ENCODE measurements around the gene SLC4A5.

- TF ChIP-seq CTCF (IDR thresholded peaks at IDR 0.05) (no peak), POLR2A (IDR thresholded peaks at IDR 0.05) (no peak)
These were observed 110.8 kb downstream of the SLC4A5 start for GRCh38 chr2:74232426-74232825.

All from esophagus squamous epithelium (tissue), 4 donors.